Measurements from ENCODE around the gene GRIK1.
A peak's percentile ranks its signal among the peaks of the same experiment; 100 is the strongest.

Gene GRIK1

DNA sequence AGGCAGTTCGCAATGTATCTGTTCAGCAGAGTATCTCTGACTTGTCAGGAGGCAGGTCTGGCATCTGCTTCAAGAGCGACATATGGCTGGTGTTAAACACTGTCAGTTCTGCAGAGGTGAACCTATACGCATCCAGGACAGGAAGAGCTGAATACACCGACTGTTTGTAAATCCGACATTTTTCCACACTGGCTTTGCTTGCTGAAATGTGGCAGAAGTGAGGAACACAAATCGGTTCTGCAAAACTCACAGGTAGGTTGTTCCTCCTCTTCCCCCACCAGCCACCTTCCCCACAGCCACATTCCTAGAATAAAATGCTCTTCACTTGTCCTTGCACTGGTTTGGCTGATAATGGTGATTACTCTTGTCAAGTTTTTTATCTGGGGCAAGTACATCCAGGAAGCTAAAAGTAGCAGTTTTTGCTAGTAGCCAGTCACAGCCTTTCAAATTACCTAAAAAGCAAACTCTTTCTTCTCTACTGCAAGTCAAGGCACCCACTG is 289.2 kb downstream of the GRIK1 start:
- Mint-ChIP-seq H3K4me1 (ENCODE audit: low read depth) (peaks cover 31% of the 10 kb centered on the region), H3K4me3 (no peak overlapping the region), H3K9me3 (no peaks in the 10 kb centered on the region), H3K27me3 (no peaks in the 10 kb centered on the region), H3K27ac (no peak overlapping the region), H3K36me3 (ENCODE audit: low read depth) (peaks cover 3% of the 10 kb centered on the region)
- intact Hi-C loops (cut with micrococcal nuclease), result no loop called here

DNA sequence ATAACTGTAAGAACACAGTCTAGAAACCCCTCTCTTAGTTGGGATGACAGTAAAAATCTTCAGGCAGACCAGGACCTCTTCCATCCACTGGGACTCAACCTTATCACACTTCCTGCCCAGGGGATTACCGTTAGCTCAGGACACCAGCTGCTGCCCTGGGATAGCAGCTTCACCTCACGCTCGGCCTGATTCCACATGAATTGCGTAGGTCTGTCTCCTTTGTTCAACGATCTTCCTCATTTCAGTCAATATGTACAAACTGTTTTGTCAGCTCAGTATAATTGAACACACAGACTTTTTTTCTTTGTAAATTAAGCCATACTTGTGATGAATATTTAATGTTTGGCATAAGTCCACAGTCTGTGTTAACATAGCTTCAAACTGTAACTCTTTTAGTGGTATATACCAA is 290.4 kb downstream of the GRIK1 start:
- Mint-ChIP-seq H3K27ac (no peak overlapping the region), H3K9me3 (no peaks in the 10 kb centered on the region), H3K36me3 (ENCODE audit: low read depth) (no peaks in the 10 kb centered on the region), H3K27me3 (no peaks in the 10 kb centered on the region), H3K4me1 (ENCODE audit: low read depth) (peaks cover 23% of the 10 kb centered on the region), H3K4me3 (no peak overlapping the region)
- intact Hi-C loops (cut with micrococcal nuclease), result loop anchor here (5.0 kb wide), 1 partner anchor 97 kb away; no protein-coding TSS in a partner anchor

DNA sequence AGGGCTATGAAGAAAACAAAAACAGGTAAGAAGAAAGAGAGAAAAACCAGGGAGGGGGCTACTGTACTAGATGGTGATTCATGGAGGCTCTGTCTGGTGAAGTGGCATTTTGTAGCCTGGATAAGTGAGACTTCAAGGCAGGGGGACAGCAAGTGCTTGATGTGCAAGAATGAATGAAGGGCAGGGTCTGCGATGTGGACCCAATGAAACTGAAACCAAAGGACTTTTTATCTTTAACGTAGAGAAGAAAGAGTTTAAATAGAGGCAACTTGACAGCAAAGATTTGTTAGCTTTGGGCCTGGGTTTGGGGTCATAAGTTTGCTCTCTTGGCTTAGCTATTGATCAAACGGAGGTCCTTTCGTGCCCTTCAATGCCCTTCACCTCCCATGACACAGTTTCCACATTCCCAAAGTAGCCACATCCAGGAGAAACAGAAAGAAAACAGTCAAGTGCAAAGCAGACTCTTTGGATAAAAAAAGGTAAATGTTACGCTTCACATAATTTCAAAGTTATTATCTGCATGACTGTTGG is 291.0 kb downstream of the GRIK1 start:
- no peaks in the 10 kb centered on the region for H3K27me3 Mint-ChIP-seq
- intact Hi-C loops (cut with micrococcal nuclease), result loop anchor here (5.0 kb wide), 1 partner anchor 96 kb away; no protein-coding TSS in a partner anchor
- H3K36me3 Mint-ChIP-seq (ENCODE audit: low read depth), result no peaks in the 10 kb centered on the region
- H3K9me3 Mint-ChIP-seq, result no peaks in the 10 kb centered on the region
- H3K27ac Mint-ChIP-seq, result no peak overlapping the region
- peaks cover 18% of the 10 kb centered on the region for H3K4me1 Mint-ChIP-seq (ENCODE audit: low read depth)
- H3K4me3 Mint-ChIP-seq, result no peak overlapping the region

DNA sequence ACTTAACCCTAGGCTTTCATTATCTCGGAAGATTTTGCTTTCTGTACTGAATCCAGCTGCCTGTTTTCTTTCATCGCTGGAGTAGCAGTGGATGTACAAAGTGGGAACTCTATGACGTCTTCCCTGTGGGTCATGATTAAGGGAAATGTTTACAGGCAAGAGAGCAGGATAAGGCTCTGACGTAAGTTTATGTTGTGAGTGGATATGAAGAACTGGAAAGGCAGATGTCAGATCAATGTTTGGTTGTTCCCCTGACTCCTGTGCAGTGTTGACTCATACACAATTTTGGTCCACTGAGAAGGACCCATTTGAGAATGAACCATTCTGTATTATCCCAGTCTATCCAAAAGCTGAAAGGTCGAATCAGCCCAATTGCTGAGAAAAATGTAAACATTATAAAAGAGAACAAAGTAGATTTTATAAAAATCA is 292.4 kb downstream of the GRIK1 start:
- Mint-ChIP-seq H3K9me3 (no peaks in the 10 kb centered on the region), H3K27me3 (no peaks in the 10 kb centered on the region), H3K4me1 (ENCODE audit: low read depth) (peaks cover 17% of the 10 kb centered on the region), H3K36me3 (ENCODE audit: low read depth) (no peaks in the 10 kb centered on the region), H3K4me3 (no peak overlapping the region), H3K27ac (no peak overlapping the region)
- intact Hi-C loops (cut with micrococcal nuclease), result loop anchor here (5.0 kb wide), 1 partner anchor 95 kb away; no protein-coding TSS in a partner anchor

DNA sequence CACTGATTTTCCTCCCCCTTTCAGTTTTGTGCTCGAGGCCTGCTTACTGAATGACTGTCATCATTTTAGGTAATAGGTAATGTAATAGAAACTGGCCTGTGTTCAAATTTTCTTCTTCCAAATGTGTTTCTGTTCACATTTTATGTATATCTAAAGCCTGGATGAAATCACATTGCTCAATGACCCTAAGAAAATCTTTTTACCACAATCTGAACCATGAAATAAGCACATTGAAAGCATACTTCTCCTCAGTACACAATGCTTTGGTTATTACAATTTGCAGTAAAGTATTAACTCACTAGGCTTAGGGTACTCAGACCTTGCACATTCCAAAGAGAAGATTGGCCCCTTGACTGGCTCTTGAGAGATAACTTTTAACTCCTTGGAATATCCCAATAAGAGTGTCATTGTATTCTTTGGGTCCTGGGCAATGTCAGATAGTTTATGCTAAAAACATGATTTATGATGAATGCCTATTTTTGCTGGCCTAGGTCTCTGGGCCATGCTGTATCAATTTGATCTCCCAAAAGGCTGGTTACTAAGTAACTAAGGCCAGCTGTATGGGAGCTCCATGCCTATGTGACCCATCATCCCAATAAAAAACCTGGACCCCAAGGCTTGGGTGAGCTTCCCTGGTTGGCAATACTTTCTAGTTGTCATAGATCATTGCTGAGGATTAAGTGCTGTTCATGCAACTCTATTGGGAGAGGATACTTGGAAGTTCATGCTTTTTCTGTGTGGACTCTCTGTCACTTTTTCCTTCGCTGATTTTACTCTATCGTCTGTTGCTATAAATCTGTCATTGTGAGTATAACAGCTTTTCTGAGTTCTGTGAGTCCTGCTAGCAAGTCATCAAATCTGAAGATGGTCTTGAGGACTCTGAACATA is 293.9 kb downstream of the GRIK1 start:
- intact Hi-C loops (cut with micrococcal nuclease), result loop anchor here (5.0 kb wide), 1 partner anchor 94 kb away; no protein-coding TSS in a partner anchor
- Mint-ChIP-seq H3K4me1 (ENCODE audit: low read depth) (peaks cover 17% of the 10 kb centered on the region), H3K4me3 (no peak overlapping the region), H3K27ac (no peak overlapping the region), H3K27me3 (no peaks in the 10 kb centered on the region), H3K9me3 (no peaks in the 10 kb centered on the region), H3K36me3 (ENCODE audit: low read depth) (no peaks in the 10 kb centered on the region)

DNA sequence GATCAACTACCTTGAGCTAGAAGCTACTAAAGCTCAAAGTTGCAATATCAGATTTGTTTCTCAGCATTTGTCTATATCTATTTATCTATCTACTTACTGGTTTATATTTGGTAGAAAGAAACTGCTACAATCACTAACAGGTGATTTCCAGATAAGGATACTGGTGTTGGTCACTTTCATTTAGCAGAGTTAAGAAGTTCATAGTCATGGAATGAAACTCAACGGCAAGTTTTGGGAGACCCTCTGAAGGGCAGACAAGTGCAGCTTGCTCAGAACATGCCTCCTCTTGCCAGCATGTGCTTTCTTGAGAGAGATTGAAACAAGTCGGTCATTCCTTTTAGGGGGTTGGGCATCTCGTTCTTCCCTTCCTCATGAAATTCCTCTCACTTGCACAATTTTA is 296.5 kb downstream of the GRIK1 start:
- Mint-ChIP-seq H3K9me3 (peaks cover 2% of the 10 kb centered on the region), H3K4me3 (no peak overlapping the region), H3K27ac (no peak overlapping the region), H3K36me3 (ENCODE audit: low read depth) (no peaks in the 10 kb centered on the region), H3K4me1 (ENCODE audit: low read depth) (peaks cover 27% of the 10 kb centered on the region), H3K27me3 (no peaks in the 10 kb centered on the region)
- intact Hi-C loops (cut with micrococcal nuclease), result no loop called here

DNA sequence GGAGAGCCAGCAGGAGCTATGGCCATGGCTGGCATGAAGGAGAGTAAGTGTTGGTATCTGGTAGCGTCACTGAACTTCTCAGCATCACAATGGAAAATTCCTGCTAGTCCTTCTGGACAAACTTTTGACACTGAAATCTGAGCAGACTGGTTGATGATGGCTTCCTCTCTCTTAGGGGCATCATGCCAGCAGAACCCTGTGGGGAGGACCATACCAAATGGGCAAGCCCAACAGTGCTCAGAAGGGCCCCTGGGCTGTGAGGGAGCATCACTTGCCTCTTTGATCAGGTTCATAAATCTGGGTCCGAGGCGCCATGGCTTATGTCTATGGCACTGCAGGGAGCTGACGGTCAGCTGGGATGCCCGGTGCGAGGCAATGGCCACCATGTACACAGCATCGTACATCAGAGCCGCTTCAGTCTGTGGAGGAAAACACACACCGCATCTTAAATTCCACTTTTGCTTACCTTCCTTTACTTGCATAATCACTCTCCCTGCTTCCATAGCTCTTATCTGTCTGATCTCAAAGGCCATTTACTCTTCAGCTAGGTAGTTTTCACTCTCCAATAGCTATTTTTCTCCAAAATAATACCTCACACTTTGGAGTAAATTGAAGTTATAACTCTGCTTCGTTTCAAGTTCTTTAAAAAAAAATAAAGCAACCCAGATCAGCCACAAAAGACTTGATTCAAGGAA is 297.1 kb downstream of the GRIK1 start:
- H3K9me3 Mint-ChIP-seq, result peaks cover 8% of the 10 kb centered on the region
- no peak overlapping the region for H3K27ac Mint-ChIP-seq
- H3K4me1 Mint-ChIP-seq (ENCODE audit: low read depth), result peaks cover 31% of the 10 kb centered on the region
- intact Hi-C loops (cut with micrococcal nuclease), result no loop called here
- no peaks in the 10 kb centered on the region for H3K27me3 Mint-ChIP-seq
- peaks cover 5% of the 10 kb centered on the region for H3K36me3 Mint-ChIP-seq (ENCODE audit: low read depth)
- no peak overlapping the region for H3K4me3 Mint-ChIP-seq

DNA sequence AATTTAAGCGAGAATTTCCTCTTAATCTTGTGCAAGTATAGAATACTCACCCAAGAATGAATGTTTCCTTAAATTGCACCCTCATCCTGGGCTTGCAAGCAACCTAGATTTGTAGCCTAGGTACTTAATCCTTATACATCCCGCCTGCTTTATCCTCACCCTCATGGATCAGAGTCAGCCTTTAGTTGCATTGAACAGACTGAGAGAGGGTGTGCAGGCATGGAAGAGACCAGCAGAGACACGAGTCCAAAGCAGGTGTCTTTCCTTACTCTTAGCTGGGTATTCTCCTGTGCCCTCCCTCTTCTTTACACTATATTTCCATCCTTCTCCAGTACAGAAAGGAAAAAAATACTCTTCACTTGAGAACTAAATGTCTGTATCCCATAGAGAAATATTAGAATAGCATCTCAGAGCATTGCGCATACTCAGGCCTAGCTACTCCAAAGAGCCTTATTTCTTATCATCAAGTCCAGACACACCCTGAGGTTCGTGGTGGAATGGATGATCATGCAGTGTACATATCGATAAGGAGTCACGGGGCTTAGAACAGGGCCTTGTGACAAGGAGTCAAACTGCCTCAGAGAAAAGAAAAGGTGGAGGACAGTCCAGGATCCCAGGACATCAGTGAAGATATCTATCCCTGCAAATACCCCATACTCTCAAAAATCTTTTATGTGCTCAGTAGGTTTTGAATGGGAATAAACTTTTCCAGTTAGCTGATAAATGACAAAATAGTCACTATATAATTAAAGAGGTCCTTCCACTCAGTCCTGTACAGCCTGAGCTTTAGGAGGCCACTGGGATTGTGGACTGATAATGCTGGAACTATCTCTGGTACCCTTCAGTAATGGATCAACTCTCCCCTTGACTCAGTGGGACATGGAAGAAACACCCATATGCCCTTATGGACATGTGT is 297.9 kb downstream of the GRIK1 start:
- Mint-ChIP-seq H3K27me3 (no peaks in the 10 kb centered on the region), H3K27ac (no peak overlapping the region), H3K4me3 (no peak overlapping the region), H3K4me1 (ENCODE audit: low read depth) (peaks cover 27% of the 10 kb centered on the region), H3K36me3 (ENCODE audit: low read depth) (peaks cover 5% of the 10 kb centered on the region), H3K9me3 (peaks cover 9% of the 10 kb centered on the region)
- intact Hi-C loops (cut with micrococcal nuclease), result no loop called here

DNA sequence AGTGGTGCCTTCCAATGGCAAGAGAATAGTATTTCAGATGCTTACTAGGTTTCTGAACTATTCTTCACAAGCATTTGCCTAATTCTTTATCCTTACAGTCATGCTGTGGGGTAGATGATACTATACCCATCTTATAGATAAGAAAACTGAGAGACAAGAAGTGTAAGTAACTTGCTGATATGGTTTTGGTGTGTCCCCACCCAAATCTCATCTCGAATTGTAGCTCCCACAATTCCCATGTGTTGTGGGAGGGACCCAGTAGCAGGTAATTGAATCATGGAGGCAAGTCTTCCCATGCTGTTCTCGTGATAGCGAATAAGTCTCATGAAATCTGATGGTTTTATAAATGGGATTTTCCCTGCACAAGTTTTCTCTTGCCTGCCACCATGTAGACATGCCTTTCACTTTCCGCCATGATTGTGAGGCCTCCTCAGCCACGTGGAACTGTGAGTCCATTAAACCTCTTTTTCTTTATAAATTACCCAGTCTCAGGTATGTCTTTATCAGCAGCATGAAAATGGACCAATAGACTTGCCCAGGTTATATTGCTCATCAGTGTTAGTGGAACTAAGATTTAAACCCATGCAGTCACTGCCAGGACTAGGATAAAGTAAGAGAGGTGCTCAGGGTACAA is 298.7 kb downstream of the GRIK1 start:
- intact Hi-C loops (cut with micrococcal nuclease), result no loop called here
- H3K4me3 Mint-ChIP-seq, result no peak overlapping the region
- peaks cover 9% of the 10 kb centered on the region for H3K9me3 Mint-ChIP-seq
- peaks cover 27% of the 10 kb centered on the region for H3K4me1 Mint-ChIP-seq (ENCODE audit: low read depth)
- H3K27ac Mint-ChIP-seq, result no peak overlapping the region
- H3K36me3 Mint-ChIP-seq (ENCODE audit: low read depth), result peaks cover 5% of the 10 kb centered on the region
- no peaks in the 10 kb centered on the region for H3K27me3 Mint-ChIP-seq

DNA sequence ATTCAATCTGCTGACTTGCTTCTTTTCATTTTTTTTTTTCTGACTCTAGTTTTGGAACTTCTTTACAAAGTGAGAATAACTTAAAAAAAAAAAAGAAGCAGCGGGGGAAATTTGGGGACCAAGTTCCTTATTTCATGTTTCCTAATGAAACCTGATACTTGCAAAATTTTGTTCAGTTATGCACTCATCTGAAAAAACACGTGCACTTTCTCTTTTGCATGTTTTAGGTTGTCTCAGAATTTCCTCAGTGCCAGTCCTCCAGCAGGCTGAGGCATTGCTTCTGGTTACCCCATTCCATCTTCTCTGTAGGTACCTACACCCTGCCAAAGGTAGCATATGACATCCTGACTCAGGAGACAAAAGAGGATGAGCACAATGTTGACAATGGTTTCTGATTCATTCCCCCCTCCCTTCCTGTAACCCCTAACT is 299.7 kb downstream of the GRIK1 start:
- Mint-ChIP-seq H3K36me3 (ENCODE audit: low read depth) (peaks cover 5% of the 10 kb centered on the region), H3K4me1 (ENCODE audit: low read depth) (peaks cover 34% of the 10 kb centered on the region), H3K4me3 (peak overlapping the region; percentile 26), H3K27ac (peak overlapping the region; percentile 77), H3K27me3 (no peaks in the 10 kb centered on the region), H3K9me3 (peaks cover 9% of the 10 kb centered on the region)
- intact Hi-C loops (cut with micrococcal nuclease), result no loop called here

DNA sequence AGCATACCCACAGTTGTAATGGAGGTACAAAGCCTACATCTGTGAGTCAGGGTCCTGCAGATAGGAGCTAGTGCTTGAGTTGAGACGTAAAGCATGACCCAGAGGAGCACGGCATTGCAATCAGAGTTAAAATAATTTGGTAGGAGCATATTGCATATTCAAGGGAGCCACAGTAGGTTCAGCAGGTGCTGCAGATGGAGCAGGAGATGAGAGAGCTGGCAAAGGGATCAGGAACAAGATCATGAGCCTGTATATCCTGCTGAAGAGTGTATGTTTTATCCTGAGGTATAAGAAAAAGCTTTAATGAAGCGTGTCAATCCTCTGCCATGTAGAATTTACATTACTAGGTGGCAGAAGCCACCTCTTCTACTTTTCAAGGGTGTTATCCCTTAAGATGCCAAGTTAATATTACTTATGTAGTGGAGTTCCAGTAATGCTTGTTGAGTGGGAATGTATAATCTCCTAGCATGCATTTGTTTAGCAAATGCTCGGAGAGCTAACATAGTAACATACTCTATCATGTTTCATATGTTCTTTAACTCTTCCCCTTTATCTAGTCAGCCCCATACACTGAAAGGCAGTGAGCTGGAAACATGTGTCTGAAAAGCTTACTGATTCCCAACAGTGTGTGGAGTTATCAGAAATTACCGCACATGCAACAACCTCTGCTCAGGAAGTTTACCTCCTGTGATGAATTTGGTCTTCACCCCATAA is 300.3 kb downstream of the GRIK1 start:
- peaks cover 34% of the 10 kb centered on the region for H3K4me1 Mint-ChIP-seq (ENCODE audit: low read depth)
- H3K4me3 Mint-ChIP-seq, result peak overlapping the region; percentile 26
- intact Hi-C loops (cut with micrococcal nuclease), result loop anchor here (5.0 kb wide), 1 partner anchor 67 kb away; no protein-coding TSS in a partner anchor
- H3K9me3 Mint-ChIP-seq, result peaks cover 9% of the 10 kb centered on the region
- H3K36me3 Mint-ChIP-seq (ENCODE audit: low read depth), result peaks cover 5% of the 10 kb centered on the region
- H3K27ac Mint-ChIP-seq, result peak overlapping the region; percentile 77
- no peaks in the 10 kb centered on the region for H3K27me3 Mint-ChIP-seq

DNA sequence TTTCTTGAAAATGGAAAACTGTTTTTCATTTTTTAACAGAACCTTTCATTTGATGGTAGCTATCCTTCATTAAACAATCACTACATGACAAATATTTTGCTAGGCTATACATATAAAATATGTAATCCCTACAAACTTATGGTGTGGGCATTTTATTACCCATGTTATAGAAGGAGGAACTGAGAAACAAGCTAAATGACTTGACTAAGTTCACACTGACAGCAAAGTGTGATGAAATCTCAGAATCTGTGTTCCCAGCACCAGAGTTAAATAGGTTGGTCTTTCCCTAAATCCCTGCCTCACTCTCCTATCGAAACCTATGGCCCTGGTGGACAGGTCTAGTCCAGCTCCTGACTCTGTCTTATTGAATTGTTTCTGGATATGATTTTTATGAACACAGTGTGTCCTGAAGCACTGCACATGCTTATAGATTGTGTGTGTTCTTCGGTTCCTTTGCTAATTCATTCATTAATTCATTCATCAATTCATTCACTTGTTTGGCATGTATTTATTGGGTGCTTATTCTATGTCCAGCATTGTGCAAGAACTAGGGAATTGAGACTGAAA is 301.0 kb downstream of the GRIK1 start:
- H3K9me3 Mint-ChIP-seq, result peaks cover 9% of the 10 kb centered on the region
- H3K4me1 Mint-ChIP-seq (ENCODE audit: low read depth), result peaks cover 34% of the 10 kb centered on the region
- no peak overlapping the region for H3K4me3 Mint-ChIP-seq
- H3K36me3 Mint-ChIP-seq (ENCODE audit: low read depth), result peaks cover 5% of the 10 kb centered on the region
- no peaks in the 10 kb centered on the region for H3K27me3 Mint-ChIP-seq
- H3K27ac Mint-ChIP-seq, result peak overlapping the region; percentile 77
- intact Hi-C loops (cut with micrococcal nuclease), result loop anchor here (5.0 kb wide), 1 partner anchor 67 kb away; no protein-coding TSS in a partner anchor

All from dendritic cell treated with granulocyte-macrophage colony-stimulating factor and Interleukin-4, amounts not matched to agents 40 ng/mL and 50 ng/mL, for 4 days (primary cell).